GM12891 (cell line): Measurements from ENCODE around the gene SERINC2.
"Not testable (repeated sequence)": the region's sequence is repeated elsewhere in the genome, so short reads cannot be mapped to it uniquely, and the experiment has no call there.

Experiments
- DNase-seq: peaks from one replicate; pipeline ENCODE4 v3.0.0; 2011; ENCODE audit warnings: low spot score; ENCODE audit not compliant: insufficient read length
- FAIRE-seq: peaks from 2 replicates; lab custom pipeline; 2011; peaks lifted over from hg19 to GRCh38; lab: Jason Lieb, UNC
- PAX5 ChIP-seq: IDR thresholded peaks from 2 replicates; pipeline ENCODE4 v1.6.1; 2011; ENCODE audit warnings: low read length, moderate library complexity, mild to moderate bottlenecking; ENCODE audit not compliant: insufficient read depth, severe bottlenecking
- POLR2A ChIP-seq: IDR thresholded peaks from 2 replicates; pipeline ENCODE4 v1.6.1; 2011; ENCODE audit warnings: low read depth, low read length, control low read depth
- POLR2AphosphoS5 ChIP-seq: IDR thresholded peaks from 2 replicates; pipeline ENCODE4 v1.6.1; 2011; ENCODE audit warnings: low read depth, low read length, control low read depth
- POU2F2 ChIP-seq: IDR thresholded peaks from 2 replicates; pipeline ENCODE4 v1.6.1; 2011; ENCODE audit warnings: low read depth, mild to moderate bottlenecking, control low read depth, low read length, moderate library complexity
- SPI1 ChIP-seq: IDR thresholded peaks from 2 replicates; pipeline ENCODE4 v1.6.1; 2011; ENCODE audit warnings: low read depth, low read length, control low read depth
- TAF1 ChIP-seq: IDR thresholded peaks from 2 replicates; pipeline ENCODE4 v1.6.1; 2011; ENCODE audit warnings: low read depth, low read length, control low read depth

The SERINC2 gene

GRCh38 chr1:31458287-31458896 is 45.4 kb downstream of the SERINC2 start:
- DNase-seq: no peak
- TF ChIP-seq POLR2A: no peak
- no peak for TF ChIP-seq SPI1
- no peak for TF ChIP-seq TAF1
- no peak for TF ChIP-seq PAX5
- no peak for FAIRE-seq

GRCh38 chr1:31460027-31460426 is 47.0 kb downstream of the SERINC2 start:
- no peak for FAIRE-seq
- TF ChIP-seq PAX5 (no peak), SPI1 (no peak), POLR2A (no peak), POU2F2 (no peak), TAF1 (no peak), POLR2AphosphoS5 (no peak)
- DNase-seq: no peak

GRCh38 chr1:31467005-31467674 is 54.1 kb downstream of the SERINC2 start:
- DNase-seq: no peak
- FAIRE-seq: no peak

GRCh38 chr1:31470794-31471315 is 57.8 kb downstream of the SERINC2 start:
- FAIRE-seq (no peak), DNase-seq (no peak)
- TF ChIP-seq POLR2AphosphoS5: no peak
- TF ChIP-seq SPI1: no peak
- TF ChIP-seq POU2F2: no peak
- TF ChIP-seq TAF1: no peak
- no peak for TF ChIP-seq POLR2A
- TF ChIP-seq PAX5: no peak

More at GRCh38 chr1:31467005-31467674, 54.1 kb downstream of the SERINC2 start:
- TF ChIP-seq POLR2A: no peak
- no peak for TF ChIP-seq POU2F2
- no peak for TF ChIP-seq POLR2AphosphoS5
- no peak for TF ChIP-seq TAF1
- no peak for TF ChIP-seq PAX5
- no peak for TF ChIP-seq SPI1

GRCh38 chr1:31471452-31472313 is 58.7 kb downstream of the SERINC2 start:
- DNase-seq, FAIRE-seq: not testable (repeated sequence)

GRCh38 chr1:31472314-31472651 is 59.3 kb downstream of the SERINC2 start:
- FAIRE-seq, DNase-seq: not testable (repeated sequence)

- DNase-seq, FAIRE-seq: not testable (repeated sequence)
Observed at GRCh38 chr1:31472673-31473072, 59.7 kb downstream of the SERINC2 start.

GRCh38 chr1:31473508-31473907 is 60.5 kb downstream of the SERINC2 start:
- DNase-seq, FAIRE-seq: not testable (repeated sequence)

- not testable (repeated sequence) for DNase-seq, FAIRE-seq
Observed at GRCh38 chr1:31474567-31474966, 61.6 kb downstream of the SERINC2 start.

GRCh38 chr1:31476891-31477846 is 64.2 kb downstream of the SERINC2 start:
- no peak for FAIRE-seq
- DNase-seq: no peak
- TF ChIP-seq PAX5: no peak
- no peak for TF ChIP-seq POLR2A
- TF ChIP-seq POLR2AphosphoS5: no peak
- no peak for TF ChIP-seq POU2F2
- no peak for TF ChIP-seq TAF1
- TF ChIP-seq SPI1: no peak
